Coronary artery (tissue), 2 donors: ENCODE data around the gene AR.

Source experiments
- DNase-seq: peaks from one replicate; pipeline ENCODE4 v3.0.0-alpha.2; 2017; ENCODE audit warnings: low spot score
- H3K27ac ChIP-seq, 2 donors: fragments of 200-600 bp; sonication (generic); one replicate each; pipeline ENCODE4 v1.5.1; 2016 to 2019
- H3K4me3 ChIP-seq: fragments of 200-600 bp; sonication (generic); 2 replicates; pipeline ENCODE4 v1.5.1; 2016; ENCODE audit warnings: mild to moderate bottlenecking, moderate library complexity
- TF ChIP-seq, protein P1 (sequence below): fragments of 200-600 bp; sonication (generic); IDR thresholded peaks from one replicate; pipeline ENCODE4 v1.5.1; 2019; ENCODE audit warnings: antibody characterized with exemption

Gene AR

DNA sequence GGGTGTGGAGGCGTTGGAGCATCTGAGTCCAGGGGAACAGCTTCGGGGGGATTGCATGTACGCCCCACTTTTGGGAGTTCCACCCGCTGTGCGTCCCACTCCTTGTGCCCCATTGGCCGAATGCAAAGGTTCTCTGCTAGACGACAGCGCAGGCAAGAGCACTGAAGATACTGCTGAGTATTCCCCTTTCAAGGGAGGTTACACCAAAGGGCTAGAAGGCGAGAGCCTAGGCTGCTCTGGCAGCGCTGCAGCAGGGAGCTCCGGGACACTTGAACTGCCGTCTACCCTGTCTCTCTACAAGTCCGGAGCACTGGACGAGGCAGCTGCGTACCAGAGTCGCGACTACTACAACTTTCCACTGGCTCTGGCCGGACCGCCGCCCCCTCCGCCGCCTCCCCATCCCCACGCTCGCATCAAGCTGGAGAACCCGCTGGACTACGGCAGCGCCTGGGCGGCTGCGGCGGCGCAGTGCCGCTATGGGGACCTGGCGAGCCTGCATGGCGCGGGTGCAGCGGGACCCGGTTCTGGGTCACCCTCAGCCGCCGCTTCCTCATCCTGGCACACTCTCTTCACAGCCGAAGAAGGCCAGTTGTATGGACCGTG, 2.2 kb downstream of the AR start:
- peak overlapping the region in 1 of 2 donors; percentile 87 for H3K27ac ChIP-seq
- peak overlapping the region; percentile 80 for H3K4me3 ChIP-seq
- TF ChIP-seq, protein P1, sequence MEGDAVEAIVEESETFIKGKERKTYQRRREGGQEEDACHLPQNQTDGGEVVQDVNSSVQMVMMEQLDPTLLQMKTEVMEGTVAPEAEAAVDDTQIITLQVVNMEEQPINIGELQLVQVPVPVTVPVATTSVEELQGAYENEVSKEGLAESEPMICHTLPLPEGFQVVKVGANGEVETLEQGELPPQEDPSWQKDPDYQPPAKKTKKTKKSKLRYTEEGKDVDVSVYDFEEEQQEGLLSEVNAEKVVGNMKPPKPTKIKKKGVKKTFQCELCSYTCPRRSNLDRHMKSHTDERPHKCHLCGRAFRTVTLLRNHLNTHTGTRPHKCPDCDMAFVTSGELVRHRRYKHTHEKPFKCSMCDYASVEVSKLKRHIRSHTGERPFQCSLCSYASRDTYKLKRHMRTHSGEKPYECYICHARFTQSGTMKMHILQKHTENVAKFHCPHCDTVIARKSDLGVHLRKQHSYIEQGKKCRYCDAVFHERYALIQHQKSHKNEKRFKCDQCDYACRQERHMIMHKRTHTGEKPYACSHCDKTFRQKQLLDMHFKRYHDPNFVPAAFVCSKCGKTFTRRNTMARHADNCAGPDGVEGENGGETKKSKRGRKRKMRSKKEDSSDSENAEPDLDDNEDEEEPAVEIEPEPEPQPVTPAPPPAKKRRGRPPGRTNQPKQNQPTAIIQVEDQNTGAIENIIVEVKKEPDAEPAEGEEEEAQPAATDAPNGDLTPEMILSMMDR = no peak
- peak; percentile 73 for DNase-seq

DNA sequence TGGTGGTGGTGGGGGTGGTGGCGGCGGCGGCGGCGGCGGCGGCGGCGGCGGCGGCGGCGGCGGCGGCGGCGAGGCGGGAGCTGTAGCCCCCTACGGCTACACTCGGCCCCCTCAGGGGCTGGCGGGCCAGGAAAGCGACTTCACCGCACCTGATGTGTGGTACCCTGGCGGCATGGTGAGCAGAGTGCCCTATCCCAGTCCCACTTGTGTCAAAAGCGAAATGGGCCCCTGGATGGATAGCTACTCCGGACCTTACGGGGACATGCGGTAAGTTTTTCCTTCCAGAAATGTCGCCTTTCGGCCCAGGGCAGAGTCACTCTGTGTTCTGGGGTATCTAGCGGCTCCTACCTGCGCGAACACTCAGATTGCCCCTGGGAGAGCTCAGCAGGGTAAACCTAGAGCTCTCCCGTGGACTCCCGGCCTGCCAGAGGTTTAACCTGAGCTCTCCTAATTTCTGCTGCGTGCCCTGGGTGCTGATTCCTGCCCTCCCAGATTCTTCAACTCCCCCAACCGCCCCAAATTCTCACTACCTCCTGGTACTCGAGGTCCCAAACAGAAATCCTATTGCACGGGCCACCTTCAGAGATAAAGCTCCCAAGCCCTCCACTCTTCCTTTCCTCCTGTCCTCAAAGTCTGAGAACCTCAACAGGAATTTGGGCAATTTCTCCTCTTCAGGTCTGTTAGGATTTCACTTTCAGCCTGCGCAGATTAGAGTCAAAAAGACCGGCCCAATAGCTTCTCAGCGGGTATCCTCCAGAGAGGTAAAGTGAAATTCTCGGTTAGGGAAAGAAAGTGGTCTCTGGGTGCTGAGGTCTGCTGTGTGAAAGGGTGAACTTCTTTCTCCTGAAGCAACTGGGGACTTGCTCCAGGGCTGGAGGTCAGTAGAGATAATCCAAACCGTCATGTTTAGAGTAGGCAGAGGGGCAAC, 2.9 kb downstream of the AR start:
- DNase-seq = no peak
- H3K4me3 ChIP-seq = peak overlapping the region; percentile 80
- TF ChIP-seq, protein P1 = no peak
- peak overlapping the region; percentile 61 to 87 for H3K27ac ChIP-seq

DNA sequence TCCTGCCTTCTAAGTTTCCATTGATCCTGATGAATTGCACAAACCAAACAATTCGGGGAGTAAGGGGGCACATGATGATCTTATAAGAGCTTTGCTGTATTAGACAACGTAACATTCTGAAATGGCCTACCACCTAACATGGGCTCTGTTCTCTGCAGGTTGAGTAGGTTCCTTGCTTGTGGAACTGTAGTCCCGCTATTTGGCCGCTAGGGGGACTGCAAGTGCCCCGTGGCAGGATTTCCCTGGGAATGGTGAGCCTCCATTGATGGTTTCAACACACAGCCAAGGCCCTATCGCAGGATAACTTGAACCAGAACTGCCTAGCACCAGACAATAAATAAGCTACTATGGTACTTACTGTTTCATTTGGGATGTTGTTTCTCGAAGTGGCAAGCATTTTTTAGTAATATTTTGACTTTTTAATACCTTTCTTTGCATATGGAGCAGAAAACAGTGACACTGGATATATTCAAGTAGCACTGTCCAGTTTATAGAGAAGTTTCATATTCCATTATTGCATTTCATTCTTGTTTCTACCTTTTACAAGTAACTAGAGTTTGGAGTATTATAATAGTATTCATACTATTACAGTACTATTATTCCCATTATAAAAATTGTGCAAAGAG, 11.9 kb downstream of the AR start:
- TF ChIP-seq, protein P1 = no peak
- no peak for DNase-seq
- Histone ChIP-seq H3K27ac (no peak overlapping the region), H3K4me3 (no peak overlapping the region)

DNA sequence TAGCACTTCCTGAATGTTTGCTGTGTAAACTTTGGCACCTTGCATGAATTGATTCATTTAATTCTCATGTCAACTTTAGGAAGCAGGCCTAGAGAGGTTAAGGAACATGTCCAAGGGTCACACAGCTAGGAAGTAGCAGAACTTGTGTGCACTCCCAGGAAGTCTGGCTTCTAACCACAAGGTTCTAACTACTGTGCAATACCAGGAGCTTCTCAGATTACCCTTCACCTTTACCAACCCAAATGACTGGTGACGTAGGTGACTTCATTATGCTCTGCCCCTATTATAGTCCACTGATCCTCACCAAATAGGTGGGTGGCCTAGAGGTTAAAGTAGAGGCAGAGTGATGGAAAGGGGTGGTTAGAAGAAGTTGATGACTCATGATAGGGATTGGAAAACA, 14.4 kb downstream of the AR start:
- H3K4me3 ChIP-seq = no peak overlapping the region
- TF ChIP-seq, protein P1 = no peak
- H3K27ac ChIP-seq = no peak overlapping the region
- no peak for DNase-seq

DNA sequence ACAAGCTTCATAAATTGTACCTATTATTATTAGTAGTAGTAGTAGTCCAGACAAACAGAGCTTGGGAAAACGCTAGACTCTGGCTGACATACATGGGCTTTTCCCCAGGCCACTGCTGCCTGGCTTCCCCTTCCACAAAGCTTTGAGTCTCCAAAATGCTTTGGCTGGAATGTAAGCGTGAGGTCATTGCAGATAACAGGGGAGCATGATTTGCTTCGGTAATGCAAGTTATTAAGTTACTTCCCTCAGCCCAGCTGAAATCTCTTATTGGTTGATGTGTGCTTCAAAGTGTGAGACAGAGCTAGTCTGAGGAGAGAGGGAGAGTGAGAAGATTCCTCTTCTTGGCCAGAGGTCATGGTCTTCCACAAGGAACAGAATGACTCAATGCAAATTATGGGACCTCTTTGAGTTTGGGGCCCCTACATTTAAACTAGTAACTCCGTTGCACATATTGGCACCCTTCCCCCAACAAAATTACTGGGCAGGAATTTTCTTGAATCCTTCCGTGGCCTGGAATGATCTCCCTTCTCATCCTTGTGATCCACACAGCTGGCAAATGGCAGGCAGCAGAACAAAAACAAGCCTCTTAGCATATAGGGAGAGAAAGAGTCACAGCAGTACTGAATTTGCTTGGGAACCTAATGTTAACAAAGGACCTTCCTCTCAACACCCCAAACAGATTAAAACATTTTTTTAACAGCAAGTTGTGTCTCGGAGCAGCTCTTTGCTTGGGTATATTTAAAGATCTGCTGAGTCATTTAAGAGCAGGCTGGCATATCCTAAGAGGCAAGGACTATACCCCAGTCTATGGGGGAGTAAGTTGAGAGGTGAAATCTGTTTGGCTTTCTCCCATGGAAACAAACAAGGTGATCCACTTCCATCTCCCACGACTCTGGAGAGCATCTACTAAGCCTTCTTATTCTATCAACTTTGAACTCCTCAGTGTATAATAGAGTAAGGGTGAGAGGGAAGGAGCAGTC, 19.9 kb downstream of the AR start:
- DNase-seq = no peak
- TF ChIP-seq, protein P1 = no peak
- H3K27ac ChIP-seq = peak overlapping the region; percentile 55 to 70
- peak overlapping the region; percentile 21 for H3K4me3 ChIP-seq

DNA sequence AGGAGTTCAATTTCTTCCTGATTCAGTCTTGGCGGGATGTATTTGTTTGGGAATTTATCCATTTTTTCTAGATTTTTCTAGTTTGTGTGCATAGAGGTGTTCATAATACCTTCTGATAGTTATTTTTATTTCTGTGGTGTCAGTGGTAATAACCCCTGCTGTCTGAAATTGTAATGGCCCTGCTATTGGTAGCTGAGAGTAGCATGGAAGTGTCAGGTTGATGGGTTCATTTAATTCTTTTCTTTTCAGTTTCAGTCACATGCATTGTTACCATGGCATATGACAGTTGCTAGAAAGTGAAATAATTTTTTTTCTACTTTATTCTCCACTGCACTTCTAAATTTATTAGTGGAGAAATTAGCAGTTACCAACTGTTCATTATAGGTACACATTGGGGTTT, 20.7 kb downstream of the AR start:
- H3K27ac ChIP-seq = peak overlapping the region in 1 of 2 donors; percentile 70
- DNase-seq = no peak
- no peak overlapping the region for H3K4me3 ChIP-seq
- TF ChIP-seq, protein P1 = no peak
